Erythroblast (primary cell): ENCODE results near the gene CERS1.

Source experiments
- GATA1 ChIP-seq: IDR thresholded peaks from 2 replicates; pipeline ENCODE4 v1.6.1; 2011; ENCODE audit warnings: low read depth, mild to moderate bottlenecking, control low read depth, low read length, moderate library complexity
- POLR2A ChIP-seq: IDR thresholded peaks from 2 replicates; pipeline ENCODE4 v1.6.1; 2011; ENCODE audit warnings: mild to moderate bottlenecking, low read length

- TF ChIP-seq POLR2A (no peak), GATA1 (no peak)
Measured at GRCh38 chr19:18878058-18878797, 17.7 kb downstream of the CERS1 start.
